GM21723 (cell line): Measurements from ENCODE around the gene KLHL3.

Experiments
- ATAC-seq: cut with Tn5 transposase; IDR thresholded peaks from one replicate; pipeline ENCODE4 v1.9.1; 2021; ENCODE audit warnings: mild to moderate bottlenecking, moderate library complexity; ENCODE audit not compliant: unreplicated experiment

The KLHL3 gene

DNA sequence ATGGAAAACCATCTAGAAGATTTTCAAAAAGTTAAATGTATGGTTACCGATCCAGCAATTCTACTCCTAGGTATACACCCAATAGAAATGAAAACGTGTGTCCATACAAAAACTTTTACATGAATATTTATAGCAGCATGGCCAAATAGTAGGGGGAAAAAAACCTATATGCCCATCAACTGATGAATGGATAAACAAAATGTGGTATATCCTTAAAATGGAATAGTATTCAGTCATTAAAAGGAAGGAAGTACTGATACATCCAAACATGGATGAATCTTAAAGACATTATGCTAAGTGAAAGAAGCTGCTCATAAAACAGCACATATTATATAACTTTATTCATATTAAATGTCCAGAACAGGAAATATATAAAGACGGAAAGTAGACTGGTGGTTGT, 143.6 kb downstream of the KLHL3 start:
- no peak for ATAC-seq

DNA sequence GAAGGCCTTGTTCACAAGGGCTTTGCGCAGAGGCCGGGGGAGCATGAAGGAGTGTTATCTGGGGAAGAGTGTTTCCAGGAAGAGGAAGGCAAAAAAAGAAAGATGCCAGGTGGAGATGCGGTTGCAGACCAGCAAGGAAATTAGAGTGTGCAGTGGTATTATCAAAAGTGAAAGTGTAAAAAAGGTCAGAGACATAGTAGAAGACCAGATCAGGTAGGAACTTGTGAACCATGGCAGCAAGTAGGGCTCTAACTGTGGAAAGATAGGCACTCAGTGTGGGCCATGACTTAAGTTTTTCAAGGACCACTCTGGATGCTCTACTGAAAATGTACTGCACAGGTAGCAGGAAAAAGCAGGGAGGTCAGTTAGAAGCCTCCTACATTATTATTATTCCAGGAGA, 146.7 kb downstream of the KLHL3 start:
- no peak for ATAC-seq

DNA sequence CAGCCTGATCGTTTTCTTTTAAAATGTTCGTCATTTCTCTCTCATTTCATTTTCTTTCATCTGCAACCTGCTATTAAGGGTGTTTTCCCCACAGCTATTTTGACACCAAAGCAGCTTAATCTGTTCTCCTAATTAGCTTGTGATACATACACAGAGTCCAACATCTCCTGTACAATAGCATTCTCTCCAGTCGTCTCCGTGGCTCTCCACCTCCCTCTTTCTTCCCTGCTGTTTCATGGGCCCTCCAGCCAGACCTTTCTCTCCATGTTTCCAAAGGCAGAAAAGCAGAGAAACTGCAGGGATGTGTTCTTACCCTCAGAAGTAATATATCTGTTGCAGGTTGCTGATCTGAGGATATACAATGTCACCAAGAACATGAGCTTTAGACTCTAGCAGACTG, 148.0 kb downstream of the KLHL3 start:
- no peak for ATAC-seq

DNA sequence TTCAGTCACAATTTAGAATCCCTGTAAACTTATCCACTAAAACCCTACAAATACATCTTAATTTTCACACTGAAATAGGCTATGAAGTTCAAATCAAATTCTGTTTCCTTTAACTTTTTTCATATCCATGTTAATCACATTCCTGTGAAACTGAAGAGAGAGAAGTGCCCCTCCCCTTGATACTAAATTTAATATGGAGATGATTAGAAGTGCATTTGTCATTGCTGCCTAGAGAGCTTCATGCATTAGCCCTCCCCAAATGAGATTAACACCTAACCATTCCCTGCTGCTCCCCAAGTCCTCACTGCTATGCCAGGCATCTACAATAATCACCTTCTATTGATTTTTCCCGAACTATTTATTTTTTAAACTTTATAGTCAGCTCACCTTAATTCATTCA, 151.6 kb downstream of the KLHL3 start:
- ATAC-seq, result no peak

DNA sequence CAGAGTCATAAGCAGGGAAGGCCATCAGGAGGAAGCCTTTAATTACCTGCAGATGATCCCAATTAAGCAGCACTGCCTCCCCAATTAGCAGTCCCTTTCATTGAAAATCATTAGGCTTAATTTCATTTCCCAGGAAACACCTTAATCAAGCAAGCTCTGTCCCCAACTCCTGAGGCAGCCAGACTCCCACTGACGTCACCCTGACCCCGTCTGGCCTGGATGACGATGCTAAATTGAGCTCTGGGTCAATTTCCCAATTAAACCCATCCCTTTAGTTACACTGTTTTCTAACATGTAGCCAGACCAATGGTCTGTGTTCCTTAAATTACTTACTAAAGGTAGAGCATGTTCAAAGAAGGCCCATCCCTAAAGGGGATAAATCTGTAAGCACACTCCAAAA, 152.8 kb downstream of the KLHL3 start:
- no peak for ATAC-seq

DNA sequence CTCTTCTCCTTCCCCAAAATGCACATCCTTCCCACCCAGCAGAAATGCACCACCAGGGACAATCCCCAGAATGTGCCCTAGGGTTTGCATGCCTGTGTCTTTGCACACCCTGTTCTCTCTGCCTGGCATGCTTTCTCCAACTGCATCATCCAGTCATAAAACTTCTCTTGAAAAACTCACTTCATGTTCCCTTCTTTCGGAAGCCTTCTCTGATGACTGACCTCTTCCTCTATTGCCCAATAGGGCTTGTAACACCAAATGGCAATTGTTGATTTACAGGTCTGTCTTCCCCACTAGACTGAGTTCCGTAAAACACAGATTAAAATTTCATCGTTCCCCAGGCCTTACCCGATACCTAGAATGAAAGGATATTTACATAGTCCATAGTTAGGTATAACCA, 153.7 kb downstream of the KLHL3 start:
- no peak for ATAC-seq

DNA sequence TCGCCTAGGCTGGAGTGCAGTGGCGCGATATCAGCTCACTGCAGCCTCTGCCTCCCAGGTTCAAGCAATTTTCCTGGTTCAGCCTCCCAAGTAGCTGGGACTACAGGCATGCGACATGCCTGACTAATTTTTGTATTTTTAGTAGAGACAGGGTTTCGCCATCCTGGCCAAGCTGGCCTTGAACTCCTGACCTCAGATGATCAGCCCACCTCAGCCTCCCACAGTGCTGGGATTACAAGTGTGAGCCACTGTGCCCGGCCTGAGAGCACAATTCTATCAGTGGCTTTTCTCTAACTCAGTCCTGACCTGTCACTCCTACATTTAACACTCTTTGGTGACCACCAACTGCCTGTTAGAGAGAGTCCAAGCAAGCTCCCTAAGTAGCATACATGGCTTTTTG, 154.1 kb downstream of the KLHL3 start:
- ATAC-seq, result no peak

DNA sequence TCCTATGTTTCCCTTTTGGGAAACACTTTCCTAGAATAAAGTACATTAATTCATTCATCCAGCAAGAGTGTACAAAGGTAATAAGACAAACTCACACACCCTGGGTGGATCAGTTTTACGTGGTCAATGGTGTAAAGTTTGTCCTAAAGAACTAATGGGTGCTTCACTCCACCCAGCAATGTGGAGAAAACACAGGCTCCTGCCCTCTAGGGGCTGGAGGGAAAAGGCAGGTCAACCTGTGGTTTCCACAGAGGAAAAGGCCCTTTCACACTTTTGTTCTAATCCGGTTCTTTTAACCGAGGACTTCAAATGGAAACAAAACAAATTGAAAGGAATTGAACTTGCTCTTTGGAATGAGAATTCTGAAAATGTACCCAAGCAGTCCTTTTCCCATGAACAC, 155.9 kb downstream of the KLHL3 start:
- no peak for ATAC-seq

DNA sequence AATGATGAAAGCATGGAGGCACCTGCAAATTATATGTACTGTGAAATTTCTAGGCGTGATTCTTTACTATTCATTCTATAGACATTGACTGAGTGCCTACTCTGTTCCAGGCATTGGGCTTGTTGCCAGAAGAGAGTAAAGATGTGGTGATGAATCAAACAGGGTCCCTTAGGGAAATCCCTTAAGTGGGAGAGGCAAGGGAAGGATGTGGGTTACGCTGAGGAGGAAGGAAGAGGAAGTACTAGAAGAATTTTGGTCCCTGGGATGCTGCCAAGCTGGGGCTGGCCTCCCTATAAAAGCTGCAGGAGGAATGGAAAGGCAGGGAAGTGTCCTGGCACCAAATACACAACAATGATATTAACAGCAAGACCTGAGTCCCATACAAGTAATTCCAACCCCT, 160.0 kb downstream of the KLHL3 start:
- no peak for ATAC-seq

DNA sequence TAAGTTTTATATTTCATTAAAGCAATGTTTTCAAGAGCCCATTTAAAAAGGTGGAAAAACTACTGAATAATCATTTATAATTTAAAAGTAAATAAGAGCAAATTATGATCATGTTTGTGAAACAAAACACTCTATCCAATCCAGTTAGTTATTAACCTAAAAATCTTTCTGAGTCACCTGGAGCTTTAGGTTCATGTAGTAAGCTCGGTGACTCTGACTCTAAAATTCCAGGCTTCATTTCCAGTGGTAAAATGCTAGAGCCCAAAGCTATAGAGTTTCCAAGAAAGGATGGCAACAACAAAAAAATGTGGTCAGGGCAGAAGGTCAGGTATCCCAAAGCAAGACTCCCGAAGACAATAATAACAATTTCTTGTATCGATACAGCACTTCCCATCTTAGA, 160.7 kb downstream of the KLHL3 start:
- no peak for ATAC-seq

DNA sequence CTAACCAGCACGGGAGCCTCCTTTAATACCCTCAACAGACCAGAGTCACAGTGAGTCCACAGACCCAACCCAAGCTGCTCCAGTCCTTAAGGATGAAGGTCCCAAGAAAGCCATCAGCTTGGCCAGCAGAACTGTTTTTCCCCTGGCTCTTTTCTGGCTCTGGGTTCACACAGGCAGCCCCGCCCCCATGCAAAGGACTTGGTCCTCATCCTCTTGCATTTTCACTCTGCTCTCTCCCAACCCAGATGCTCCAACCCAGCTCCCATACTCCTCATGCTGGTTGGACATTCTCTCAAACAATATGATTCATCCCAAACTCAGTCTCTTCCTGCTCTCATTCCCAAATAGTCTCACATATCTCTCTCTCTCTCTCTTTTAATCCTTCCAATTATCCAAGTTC, 162.5 kb downstream of the KLHL3 start:
- no peak for ATAC-seq

DNA sequence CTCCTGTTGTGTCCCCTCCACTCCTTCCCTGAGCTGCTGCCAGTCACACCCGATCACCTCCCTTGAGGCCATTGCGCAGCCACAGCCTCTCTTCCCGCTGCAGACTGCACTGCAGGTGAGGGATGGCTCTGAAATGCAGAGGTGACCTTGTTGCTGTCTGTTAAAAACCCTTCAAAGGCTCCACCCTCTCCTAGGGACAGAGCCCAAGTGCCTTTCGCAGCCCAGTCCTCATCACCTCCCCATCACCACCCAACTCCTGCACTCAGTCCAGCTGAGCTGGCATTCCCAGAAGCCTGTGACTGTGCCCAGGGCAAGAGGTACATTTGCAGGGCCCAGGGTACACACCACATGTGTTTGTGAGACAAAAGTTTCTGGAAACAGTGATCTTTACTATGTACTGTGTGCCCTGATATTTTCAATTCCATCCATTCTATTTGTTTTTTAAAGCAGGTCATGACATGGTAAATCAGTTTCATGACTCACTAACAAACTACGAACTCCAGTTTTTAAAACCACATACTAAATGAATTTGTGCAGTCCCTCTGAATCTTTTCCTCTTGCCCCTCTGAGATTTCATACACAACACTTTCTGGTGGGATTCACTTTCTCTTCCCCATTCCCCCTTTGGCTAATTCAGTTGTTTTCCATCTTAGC, 163.7 kb downstream of the KLHL3 start:
- no peak for ATAC-seq

DNA sequence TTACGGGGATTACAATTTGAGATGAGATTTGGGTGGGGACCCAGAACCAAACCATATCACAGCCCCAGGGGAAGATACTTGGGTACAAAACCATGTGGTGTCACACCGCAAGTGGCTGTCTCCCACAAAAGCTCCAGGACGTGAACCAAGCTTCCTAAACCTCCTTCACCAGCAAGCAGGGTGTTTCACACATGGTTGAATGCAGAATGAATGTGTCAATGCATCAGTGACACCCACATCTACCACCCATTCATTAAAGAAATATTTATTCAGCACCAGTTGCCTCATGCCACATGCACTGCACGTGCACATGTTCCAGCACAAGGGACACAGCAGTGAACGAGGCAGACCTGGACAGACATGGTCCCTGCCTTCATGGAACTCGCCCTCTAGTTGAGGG, 165.8 kb downstream of the KLHL3 start:
- no peak for ATAC-seq
